Endothelial cell of umbilical vein (primary cell): Measurements from ENCODE around the gene SLC17A9.

Experiments used
- EZH2 ChIP-seq: IDR thresholded peaks from 2 replicates; pipeline ENCODE4 v1.6.1; 2012; ENCODE audit warnings: borderline replicate concordance, low read depth, mild to moderate bottlenecking, moderate library complexity, low read length, inconsistent platforms; ENCODE audit not compliant: severe bottlenecking
- FOS ChIP-seq: IDR thresholded peaks from 2 replicates; pipeline ENCODE4 v1.6.1; 2011; ENCODE audit warnings: mild to moderate bottlenecking, low read length, moderate library complexity, borderline replicate concordance; ENCODE audit not compliant: insufficient read depth
- GATA2 ChIP-seq: IDR thresholded peaks from 2 replicates; pipeline ENCODE4 v1.7.0; 2011; ENCODE audit warnings: low read depth, mild to moderate bottlenecking, moderate library complexity, mixed read lengths, low read length; ENCODE audit not compliant: insufficient read length, insufficient read depth
- JUN ChIP-seq: IDR thresholded peaks from 2 replicates; pipeline ENCODE4 v1.6.1; 2011; ENCODE audit warnings: borderline replicate concordance, low read depth; ENCODE audit not compliant: insufficient read length, insufficient read depth
- MYC ChIP-seq: IDR thresholded peaks from one replicate; pipeline ENCODE4 v1.6.1; 2011; ENCODE audit warnings: mild to moderate bottlenecking, low read depth, low read length
- POLR2A ChIP-seq: IDR thresholded peaks from 2 replicates; pipeline ENCODE4 v1.6.1; 2012; ENCODE audit warnings: low read depth, mild to moderate bottlenecking, control low read depth, low read length
- POLR2AphosphoS5 ChIP-seq: IDR thresholded peaks from 2 replicates; pipeline ENCODE4 v1.6.1; 2012; ENCODE audit warnings: low read depth, mild to moderate bottlenecking, control low read depth, low read length, moderate library complexity; ENCODE audit not compliant: insufficient read depth
- TF ChIP-seq, protein P1 (sequence below), 2 donors: IDR thresholded peaks; 1 replicate in 1 of 2; 2 replicates in 1 of 2; pipeline ENCODE4 v1.5.1; 2011; ENCODE audit warnings: low read length in 2 of 2, mild to moderate bottlenecking in 2 of 2, moderate library complexity in 2 of 2, control low read depth in 1 of 2, inconsistent platforms in 1 of 2, low read depth in 1 of 2; ENCODE audit not compliant: insufficient read depth in 1 of 2; ENCODE audit errors: extremely low read depth in 1 of 2
- TF ChIP-seq, protein P2 (sequence below): IDR thresholded peaks from 2 replicates; pipeline ENCODE4 v1.6.1; 2011; ENCODE audit not compliant: insufficient read depth, insufficient read length

DNA sequence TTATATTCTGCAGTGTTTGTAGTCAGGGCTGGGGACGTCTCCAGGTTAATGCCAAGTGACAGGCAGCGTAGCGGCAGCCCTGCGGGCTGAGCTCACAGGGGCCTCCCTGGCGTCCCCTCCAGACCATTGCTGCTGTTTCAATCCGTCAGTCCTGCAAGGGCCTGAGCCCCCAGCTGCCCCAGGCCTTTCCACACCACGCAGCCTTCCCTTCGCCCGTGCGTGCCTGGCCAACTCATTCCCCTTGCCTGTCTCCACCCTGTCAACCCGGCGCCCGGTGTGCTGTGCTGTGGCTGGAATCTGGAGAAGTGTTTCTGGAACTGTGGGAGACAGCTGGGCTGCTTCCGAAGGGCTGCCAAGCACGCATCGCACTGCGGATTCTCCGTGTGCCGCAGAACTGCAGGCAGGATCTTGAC is 42.4 kb downstream of the SLC17A9 start:
- no peak for TF ChIP-seq POLR2AphosphoS5
- TF ChIP-seq EZH2, result no peak
- no peak for TF ChIP-seq POLR2A
- TF ChIP-seq, protein P1, sequence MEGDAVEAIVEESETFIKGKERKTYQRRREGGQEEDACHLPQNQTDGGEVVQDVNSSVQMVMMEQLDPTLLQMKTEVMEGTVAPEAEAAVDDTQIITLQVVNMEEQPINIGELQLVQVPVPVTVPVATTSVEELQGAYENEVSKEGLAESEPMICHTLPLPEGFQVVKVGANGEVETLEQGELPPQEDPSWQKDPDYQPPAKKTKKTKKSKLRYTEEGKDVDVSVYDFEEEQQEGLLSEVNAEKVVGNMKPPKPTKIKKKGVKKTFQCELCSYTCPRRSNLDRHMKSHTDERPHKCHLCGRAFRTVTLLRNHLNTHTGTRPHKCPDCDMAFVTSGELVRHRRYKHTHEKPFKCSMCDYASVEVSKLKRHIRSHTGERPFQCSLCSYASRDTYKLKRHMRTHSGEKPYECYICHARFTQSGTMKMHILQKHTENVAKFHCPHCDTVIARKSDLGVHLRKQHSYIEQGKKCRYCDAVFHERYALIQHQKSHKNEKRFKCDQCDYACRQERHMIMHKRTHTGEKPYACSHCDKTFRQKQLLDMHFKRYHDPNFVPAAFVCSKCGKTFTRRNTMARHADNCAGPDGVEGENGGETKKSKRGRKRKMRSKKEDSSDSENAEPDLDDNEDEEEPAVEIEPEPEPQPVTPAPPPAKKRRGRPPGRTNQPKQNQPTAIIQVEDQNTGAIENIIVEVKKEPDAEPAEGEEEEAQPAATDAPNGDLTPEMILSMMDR (IDR thresholded peaks at IDR 0.05; ENCODE audit: extremely low read depth in 1 of 2, insufficient read depth in 1 of 2, low read depth in 1 of 2, low read length in 2 of 2), result no peak
- TF ChIP-seq, protein P2, sequence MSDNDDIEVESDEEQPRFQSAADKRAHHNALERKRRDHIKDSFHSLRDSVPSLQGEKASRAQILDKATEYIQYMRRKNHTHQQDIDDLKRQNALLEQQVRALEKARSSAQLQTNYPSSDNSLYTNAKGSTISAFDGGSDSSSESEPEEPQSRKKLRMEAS, result no peak
- no peak for TF ChIP-seq GATA2
- TF ChIP-seq FOS, result no peak
- no peak for TF ChIP-seq JUN
- no peak for TF ChIP-seq MYC
